DND-41 (cell line): Measurements from ENCODE around the gene COL4A5.

Experiments
- ATAC-seq: fragments of 200-7000 bp; cut with Tn5 transposase; 3 replicates; pipeline ENCODE4 v1.9.1; 2021; ENCODE audit warnings: low read depth; ENCODE audit not compliant: insufficient read depth
- DNase-seq: peaks from one replicate; pipeline ENCODE4 v3.0.0-alpha.2; 2020
- H2AFZ ChIP-seq: 2 replicates; pipeline ENCODE4 v1.6.0; 2012; ENCODE audit warnings: low read depth, low read length
- H3K27ac ChIP-seq: 2 replicates; pipeline ENCODE4 v1.5.1; 2012; ENCODE audit warnings: low read length, inconsistent platforms
- H3K27me3 ChIP-seq: fragments of 200-600 bp; sonication (generic); 2 replicates; pipeline ENCODE4 v1.6.0; 2012; ENCODE audit warnings: low read length, mild to moderate bottlenecking, inconsistent platforms; ENCODE audit not compliant: insufficient read depth, poor library complexity
- H3K36me3 ChIP-seq: 2 replicates; pipeline ENCODE4 v1.5.1; 2012; ENCODE audit warnings: low read length, inconsistent platforms; ENCODE audit not compliant: insufficient read depth
- H3K4me1 ChIP-seq: 2 replicates; pipeline ENCODE4 v1.5.1; 2012; ENCODE audit warnings: mild to moderate bottlenecking, low read length; ENCODE audit not compliant: insufficient read depth
- H3K4me2 ChIP-seq: 2 replicates; pipeline ENCODE4 v1.6.0; 2012; ENCODE audit warnings: mild to moderate bottlenecking, moderate library complexity, low read length, inconsistent platforms; ENCODE audit not compliant: insufficient read depth
- H3K4me3 ChIP-seq, 2 experiments: fragments of 200-600 bp in 1 of 2; shearing (Covaris generic) in 1 of 2; 2 replicates each; pipeline ENCODE4 v1.5.1; 2012 to 2016; ENCODE audit warnings: inconsistent platforms in 2 of 2, low read length in 2 of 2, mild to moderate bottlenecking in 2 of 2, low read depth in 1 of 2, moderate library complexity in 1 of 2
- H3K79me2 ChIP-seq: 2 replicates; pipeline ENCODE4 v1.6.0; 2012; ENCODE audit warnings: low read length, inconsistent platforms; ENCODE audit not compliant: insufficient read depth
- H3K9ac ChIP-seq: 2 replicates; pipeline ENCODE4 v1.6.0; 2012; ENCODE audit warnings: low read depth, mild to moderate bottlenecking, inconsistent platforms, low read length, moderate library complexity
- H3K9me3 ChIP-seq: 2 replicates; pipeline ENCODE4 v1.5.1; 2012; ENCODE audit warnings: low read length, moderate library complexity, mild to moderate bottlenecking, inconsistent platforms; ENCODE audit not compliant: insufficient read depth, severe bottlenecking
- H4K20me1 ChIP-seq: 2 replicates; pipeline ENCODE4 v1.6.0; 2012; ENCODE audit warnings: low read length; ENCODE audit not compliant: insufficient read depth
- EZH2 ChIP-seq: IDR thresholded peaks from 3 replicates; pipeline ENCODE4 v1.6.1; 2012; ENCODE audit warnings: borderline replicate concordance, low read depth, mild to moderate bottlenecking, moderate library complexity, low read length, inconsistent platforms; ENCODE audit not compliant: severe bottlenecking
- TF ChIP-seq, protein P1 (sequence below): IDR thresholded peaks from 2 replicates; pipeline ENCODE4 v1.5.1; 2012; ENCODE audit warnings: borderline replicate concordance, low read length, moderate library complexity, mild to moderate bottlenecking; ENCODE audit not compliant: poor library complexity, severe bottlenecking; ENCODE audit errors: extremely low read depth

Gene COL4A5

DNA sequence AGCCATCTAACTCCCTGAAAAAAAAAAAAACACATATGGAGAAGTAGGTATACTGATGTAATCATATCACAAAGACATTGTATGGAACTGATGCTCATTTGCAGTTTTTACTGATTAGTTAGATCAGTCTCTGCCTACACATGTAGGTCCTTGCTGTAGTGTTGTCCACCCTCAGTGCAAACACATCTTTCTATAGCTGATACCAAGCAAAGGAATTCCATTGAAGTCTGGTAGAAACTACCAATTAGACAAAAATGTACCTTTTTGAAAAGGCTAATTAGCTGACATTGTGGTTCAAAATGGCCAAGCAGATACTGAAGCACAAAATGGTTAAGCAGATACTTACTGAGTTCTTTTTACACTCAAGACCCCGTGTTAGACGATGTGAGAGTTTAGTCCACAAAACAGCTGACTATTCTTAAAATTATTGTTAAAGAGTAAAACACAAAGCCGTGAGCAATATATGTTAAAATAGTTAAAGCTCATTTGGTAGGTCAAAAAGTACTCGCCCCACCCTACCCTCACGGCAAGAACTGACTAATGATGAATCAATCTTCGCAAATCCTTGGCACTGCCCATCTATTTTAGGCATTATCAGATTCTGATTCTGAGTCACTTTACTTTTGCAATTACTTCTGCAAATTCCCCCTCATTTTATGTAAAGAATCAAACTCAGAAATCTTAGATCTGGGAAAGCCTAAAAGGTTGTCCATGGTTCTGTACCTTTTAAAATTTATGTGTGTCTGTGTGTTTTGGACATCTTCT, 41.8 kb upstream of the COL4A5 start:
- no peak overlapping the region for H3K4me2 ChIP-seq
- no peaks in the 10 kb centered on the region for H3K4me1 ChIP-seq
- H2AFZ ChIP-seq: no peak overlapping the region
- H3K36me3 ChIP-seq: no peaks in the 10 kb centered on the region
- no peaks in the 10 kb centered on the region for H4K20me1 ChIP-seq
- no peaks in the 10 kb centered on the region for H3K79me2 ChIP-seq
- no peaks in the 10 kb centered on the region for H3K27me3 ChIP-seq
- no peak overlapping the region for H3K9ac ChIP-seq
- DNase-seq: no peak
- H3K9me3 ChIP-seq: no peaks in the 10 kb centered on the region
- no peak overlapping the region for H3K27ac ChIP-seq
- no peak overlapping the region for H3K4me3 ChIP-seq
- ATAC-seq: no peak
- TF ChIP-seq, protein P1, sequence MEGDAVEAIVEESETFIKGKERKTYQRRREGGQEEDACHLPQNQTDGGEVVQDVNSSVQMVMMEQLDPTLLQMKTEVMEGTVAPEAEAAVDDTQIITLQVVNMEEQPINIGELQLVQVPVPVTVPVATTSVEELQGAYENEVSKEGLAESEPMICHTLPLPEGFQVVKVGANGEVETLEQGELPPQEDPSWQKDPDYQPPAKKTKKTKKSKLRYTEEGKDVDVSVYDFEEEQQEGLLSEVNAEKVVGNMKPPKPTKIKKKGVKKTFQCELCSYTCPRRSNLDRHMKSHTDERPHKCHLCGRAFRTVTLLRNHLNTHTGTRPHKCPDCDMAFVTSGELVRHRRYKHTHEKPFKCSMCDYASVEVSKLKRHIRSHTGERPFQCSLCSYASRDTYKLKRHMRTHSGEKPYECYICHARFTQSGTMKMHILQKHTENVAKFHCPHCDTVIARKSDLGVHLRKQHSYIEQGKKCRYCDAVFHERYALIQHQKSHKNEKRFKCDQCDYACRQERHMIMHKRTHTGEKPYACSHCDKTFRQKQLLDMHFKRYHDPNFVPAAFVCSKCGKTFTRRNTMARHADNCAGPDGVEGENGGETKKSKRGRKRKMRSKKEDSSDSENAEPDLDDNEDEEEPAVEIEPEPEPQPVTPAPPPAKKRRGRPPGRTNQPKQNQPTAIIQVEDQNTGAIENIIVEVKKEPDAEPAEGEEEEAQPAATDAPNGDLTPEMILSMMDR: no peak
- TF ChIP-seq EZH2: no peak

DNA sequence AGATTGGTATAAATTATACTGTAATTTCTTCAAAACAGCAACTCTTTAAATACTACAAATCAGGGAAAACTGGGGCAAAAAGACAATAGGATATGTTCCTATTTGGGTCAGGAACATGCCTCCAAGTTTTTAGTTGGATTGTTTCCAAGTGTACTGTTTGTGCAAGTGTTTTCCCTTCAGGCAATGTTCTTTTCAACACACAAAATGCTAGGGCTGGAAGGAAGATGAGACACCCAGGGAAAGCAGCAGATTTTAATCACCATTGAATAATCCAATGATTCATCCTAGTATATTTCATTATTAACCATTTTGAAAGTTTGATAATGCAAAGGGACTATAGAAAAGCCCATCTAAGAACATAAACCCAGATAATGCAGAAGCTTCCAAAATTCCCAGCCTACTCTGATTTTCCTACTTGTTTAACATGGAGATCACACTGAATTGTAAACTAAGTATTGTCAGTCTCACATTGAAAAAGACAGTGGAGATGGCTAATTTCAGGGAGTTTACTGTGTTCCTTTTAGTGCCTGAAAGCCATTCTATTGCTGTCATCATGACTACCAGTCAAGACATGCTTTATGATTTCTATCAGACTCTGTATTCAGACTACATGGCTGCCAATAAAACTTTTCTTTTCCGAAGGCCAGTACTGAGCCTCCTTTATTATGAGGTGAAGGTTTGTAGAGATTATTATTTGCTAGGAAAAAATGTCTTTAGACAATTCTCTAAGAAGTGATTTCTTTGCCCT, 40.0 kb upstream of the COL4A5 start:
- no peak for TF ChIP-seq EZH2
- H3K9ac ChIP-seq: no peak overlapping the region
- no peaks in the 10 kb centered on the region for H4K20me1 ChIP-seq
- no peaks in the 10 kb centered on the region for H3K4me1 ChIP-seq
- H3K36me3 ChIP-seq: no peaks in the 10 kb centered on the region
- H3K4me2 ChIP-seq: no peak overlapping the region
- no peak overlapping the region for H2AFZ ChIP-seq
- H3K27ac ChIP-seq: no peak overlapping the region
- no peaks in the 10 kb centered on the region for H3K27me3 ChIP-seq
- no peak overlapping the region for H3K4me3 ChIP-seq
- H3K79me2 ChIP-seq: no peaks in the 10 kb centered on the region
- no peak for DNase-seq
- ATAC-seq: no peak
- H3K9me3 ChIP-seq: no peaks in the 10 kb centered on the region

DNA sequence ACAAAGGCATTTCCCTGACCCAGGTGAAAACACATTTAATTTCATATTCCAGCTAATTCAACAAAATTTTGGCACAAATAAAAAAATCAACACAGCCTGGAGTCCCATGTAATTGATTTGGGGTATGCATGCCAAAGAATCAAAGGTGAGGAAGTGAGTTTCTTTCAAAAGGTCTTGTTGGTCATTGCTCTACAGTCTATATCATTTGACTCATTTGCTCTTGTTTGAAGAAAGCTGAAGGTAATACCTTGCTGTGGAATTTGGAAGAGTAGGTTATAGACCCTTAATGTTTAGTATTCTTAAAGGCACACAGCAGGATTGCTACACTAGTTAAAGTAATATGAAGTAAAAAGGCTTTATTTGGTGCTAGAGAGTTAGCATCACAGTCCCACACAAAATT, 26.9 kb upstream of the COL4A5 start:
- no peak overlapping the region for H3K27ac ChIP-seq
- no peak overlapping the region for H2AFZ ChIP-seq
- TF ChIP-seq EZH2: no peak
- TF ChIP-seq, protein P1: no peak
- no peaks in the 10 kb centered on the region for H3K27me3 ChIP-seq
- H4K20me1 ChIP-seq: no peaks in the 10 kb centered on the region
- no peak overlapping the region for H3K4me3 ChIP-seq
- no peak for DNase-seq
- ATAC-seq: no peak
- H3K79me2 ChIP-seq: no peaks in the 10 kb centered on the region
- no peaks in the 10 kb centered on the region for H3K9me3 ChIP-seq
- no peak overlapping the region for H3K4me2 ChIP-seq
- H3K9ac ChIP-seq: no peak overlapping the region
- no peaks in the 10 kb centered on the region for H3K4me1 ChIP-seq
- H3K36me3 ChIP-seq: no peaks in the 10 kb centered on the region

DNA sequence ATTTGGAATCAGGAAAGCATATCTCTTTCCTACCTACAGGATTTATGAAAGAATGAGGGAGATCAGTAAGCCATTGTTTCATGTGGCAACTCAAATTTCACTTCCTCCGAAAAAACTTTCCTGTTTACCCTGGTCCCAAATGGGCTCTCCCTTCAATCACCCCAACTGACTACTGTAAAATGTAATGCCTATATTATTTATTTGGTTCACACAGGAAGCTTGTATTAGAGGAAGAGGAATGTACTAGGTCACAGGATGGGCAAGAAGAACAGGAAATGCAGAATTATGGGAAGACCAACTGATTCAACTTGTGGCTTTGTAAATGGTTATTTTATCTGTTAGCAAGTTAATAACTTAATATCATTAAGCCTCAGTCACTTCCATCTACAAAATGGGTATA, 24.5 kb upstream of the COL4A5 start:
- no peak for ATAC-seq
- H4K20me1 ChIP-seq: no peaks in the 10 kb centered on the region
- no peaks in the 10 kb centered on the region for H3K36me3 ChIP-seq
- no peak overlapping the region for H3K9ac ChIP-seq
- no peak overlapping the region for H3K4me2 ChIP-seq
- H3K9me3 ChIP-seq: no peaks in the 10 kb centered on the region
- H2AFZ ChIP-seq: no peak overlapping the region
- no peak overlapping the region for H3K27ac ChIP-seq
- no peak overlapping the region for H3K4me3 ChIP-seq
- DNase-seq: no peak
- no peaks in the 10 kb centered on the region for H3K4me1 ChIP-seq
- no peaks in the 10 kb centered on the region for H3K27me3 ChIP-seq
- TF ChIP-seq EZH2: no peak
- H3K79me2 ChIP-seq: no peaks in the 10 kb centered on the region
